Activated naive CD4-positive, alpha-beta T cell treated with anti-CD3 and anti-CD28 coated beads, Interleukin-2, amount 50 U/mL, for 24 hours (primary cell): ENCODE results near the gene SNRK.

ENCODE experiments used
- H3K27ac Mint-ChIP-seq: one replicate; pipeline ENCODE4 v1.8.0; 2021; ENCODE audit warnings: mild to moderate bottlenecking, mixed read lengths
- H3K27me3 Mint-ChIP-seq: one replicate; pipeline ENCODE4 v1.8.0; 2021; ENCODE audit warnings: mixed read lengths
- H3K36me3 Mint-ChIP-seq: one replicate; pipeline ENCODE4 v1.8.0; 2021; ENCODE audit warnings: mixed read lengths
- H3K4me1 Mint-ChIP-seq: one replicate; pipeline ENCODE4 v1.8.0; 2021; ENCODE audit warnings: mixed read lengths
- H3K4me3 Mint-ChIP-seq: one replicate; pipeline ENCODE4 v1.8.0; 2021; ENCODE audit warnings: mild to moderate bottlenecking, mixed read lengths
- H3K9me3 Mint-ChIP-seq: one replicate; pipeline ENCODE4 v1.8.0; 2021; ENCODE audit warnings: mixed read lengths

SNRK gene

GRCh38 chr3:43257850-43258249, 28.5 kb upstream of the SNRK start:
- Mint-ChIP-seq H3K4me1 (peaks cover 30% of the 10 kb centered on the region), H3K27me3 (no peaks in the 10 kb centered on the region), H3K27ac (no peak overlapping the region), H3K4me3 (no peak overlapping the region), H3K36me3 (no peaks in the 10 kb centered on the region), H3K9me3 (no peaks in the 10 kb centered on the region)

DNA sequence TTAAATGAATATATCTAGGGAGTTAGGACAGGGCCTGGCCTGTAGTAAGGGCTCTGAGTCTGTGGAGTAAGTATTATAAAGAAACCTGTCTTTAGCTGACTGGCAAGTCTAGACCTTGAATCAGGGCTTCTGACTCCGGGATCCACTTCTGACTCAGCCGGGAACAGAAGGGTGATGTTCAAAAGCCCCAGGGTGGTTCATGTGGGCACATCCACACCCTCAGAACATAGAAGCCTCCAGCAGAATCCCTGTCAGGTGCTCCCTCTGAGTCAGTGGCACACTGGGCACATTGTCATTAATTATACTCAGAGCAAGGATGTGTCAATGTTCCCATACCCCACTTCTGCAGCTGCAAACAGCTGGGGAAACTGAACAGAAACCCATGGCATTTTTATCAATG, 26.7 kb upstream of the SNRK start:
- H3K27me3 Mint-ChIP-seq, result no peaks in the 10 kb centered on the region
- no peak overlapping the region for H3K4me3 Mint-ChIP-seq
- peaks cover 30% of the 10 kb centered on the region for H3K4me1 Mint-ChIP-seq
- H3K36me3 Mint-ChIP-seq, result no peaks in the 10 kb centered on the region
- no peak overlapping the region for H3K27ac Mint-ChIP-seq
- no peaks in the 10 kb centered on the region for H3K9me3 Mint-ChIP-seq

DNA sequence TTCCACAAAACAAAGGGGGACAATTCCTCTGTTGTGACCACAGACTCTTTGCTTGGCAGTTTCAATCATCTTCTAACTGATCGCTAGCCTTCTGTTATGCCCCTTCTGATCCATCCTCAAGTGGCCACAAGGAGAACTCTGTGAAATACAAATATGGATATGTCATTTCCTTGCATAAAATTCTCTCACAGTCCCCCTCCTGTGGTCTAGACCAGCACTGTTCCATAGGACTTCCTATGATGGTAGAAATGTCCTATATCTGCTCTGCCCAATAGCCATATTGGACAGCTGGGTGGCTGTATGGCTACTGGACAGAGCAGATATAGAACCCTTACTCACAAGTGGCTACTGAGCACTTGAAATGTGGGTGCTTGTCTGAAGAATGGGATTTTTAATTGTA, 25.9 kb upstream of the SNRK start:
- Mint-ChIP-seq H3K4me1 (peaks cover 29% of the 10 kb centered on the region), H3K4me3 (no peak overlapping the region), H3K27me3 (no peaks in the 10 kb centered on the region), H3K27ac (no peak overlapping the region), H3K9me3 (no peaks in the 10 kb centered on the region), H3K36me3 (no peaks in the 10 kb centered on the region)

DNA sequence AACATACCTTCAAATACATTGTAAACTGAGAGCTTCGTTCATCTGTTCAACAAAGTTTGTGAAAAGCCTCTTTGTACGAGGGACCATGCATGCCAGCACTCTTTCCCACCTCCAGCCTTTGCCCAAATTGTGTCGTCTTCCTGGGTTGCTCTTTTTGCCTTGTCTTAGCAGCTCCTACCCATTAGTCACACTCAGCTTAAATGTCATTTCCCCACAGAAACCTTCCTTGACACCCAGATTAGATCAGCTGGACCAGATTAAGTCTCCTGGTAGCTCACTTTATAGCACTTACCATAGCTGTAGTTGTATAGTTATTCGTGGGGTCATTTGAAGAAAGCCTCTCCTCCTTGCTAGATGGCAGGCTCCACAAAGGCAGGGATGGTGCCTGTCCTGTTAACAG, 24.1 kb upstream of the SNRK start:
- Mint-ChIP-seq H3K36me3 (no peaks in the 10 kb centered on the region), H3K4me1 (peaks cover 12% of the 10 kb centered on the region), H3K4me3 (no peak overlapping the region), H3K27me3 (no peaks in the 10 kb centered on the region), H3K27ac (no peak overlapping the region), H3K9me3 (no peaks in the 10 kb centered on the region)

DNA sequence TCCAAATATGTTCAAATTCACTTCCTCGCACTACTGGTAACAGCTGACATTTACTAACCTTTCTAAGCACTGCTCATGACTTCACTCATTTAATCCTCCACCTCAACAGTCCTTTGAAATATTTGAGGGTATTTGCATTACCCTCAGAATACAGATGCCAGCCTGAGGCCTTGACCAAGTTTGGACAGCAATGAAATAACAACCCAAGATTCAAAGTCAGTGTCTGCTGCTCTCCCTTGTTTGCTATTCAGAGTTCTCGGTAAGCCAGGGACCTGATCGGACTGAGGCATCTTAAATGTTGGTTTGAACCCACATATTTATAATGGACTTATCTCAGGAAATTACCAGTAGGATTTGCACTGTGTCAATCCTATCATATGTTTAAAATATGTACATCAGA, 19.9 kb upstream of the SNRK start:
- no peaks in the 10 kb centered on the region for H3K9me3 Mint-ChIP-seq
- H3K27ac Mint-ChIP-seq, result no peak overlapping the region
- no peak overlapping the region for H3K4me3 Mint-ChIP-seq
- no peaks in the 10 kb centered on the region for H3K36me3 Mint-ChIP-seq
- no peaks in the 10 kb centered on the region for H3K4me1 Mint-ChIP-seq
- no peaks in the 10 kb centered on the region for H3K27me3 Mint-ChIP-seq

DNA sequence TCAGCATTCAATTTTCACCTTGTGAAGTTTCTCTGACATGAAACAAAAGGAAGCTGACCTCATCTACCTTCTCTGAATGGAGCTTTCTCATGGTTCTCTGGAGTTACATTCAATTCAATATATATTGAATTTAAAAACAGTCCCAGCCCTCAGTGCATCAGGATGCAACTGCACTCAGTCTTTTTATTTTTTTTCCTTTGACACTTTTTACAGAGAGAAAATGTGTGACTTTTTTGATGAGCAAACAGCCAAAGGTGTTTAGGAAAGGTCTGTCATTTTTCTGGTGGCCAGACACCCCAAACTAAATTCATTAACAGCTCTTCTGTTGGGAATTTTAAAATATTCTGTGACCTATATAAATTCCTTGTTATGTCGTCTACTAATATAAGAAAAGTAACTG, 19.3 kb upstream of the SNRK start:
- Mint-ChIP-seq H3K27ac (no peak overlapping the region), H3K36me3 (no peaks in the 10 kb centered on the region), H3K9me3 (no peaks in the 10 kb centered on the region), H3K4me3 (no peak overlapping the region), H3K4me1 (no peaks in the 10 kb centered on the region), H3K27me3 (no peaks in the 10 kb centered on the region)

DNA sequence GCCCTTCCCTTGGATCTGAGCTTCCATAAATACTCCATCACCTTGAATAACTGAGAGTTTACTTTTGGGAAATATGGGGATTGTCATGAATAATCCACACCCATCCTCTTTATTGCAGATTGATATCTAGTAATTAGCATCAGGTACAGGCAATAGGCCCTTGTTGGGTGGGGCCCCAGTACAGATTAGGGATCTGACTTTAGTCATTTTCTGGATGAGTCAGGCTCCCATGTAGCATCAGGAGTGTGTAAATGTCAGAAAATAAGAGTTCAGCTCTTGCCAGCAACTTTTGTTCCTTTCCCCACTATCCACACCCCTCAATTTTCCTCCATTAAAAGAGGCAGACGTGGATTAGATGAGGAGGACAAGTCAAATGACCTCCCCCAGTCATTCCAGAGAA, 17.7 kb upstream of the SNRK start:
- no peaks in the 10 kb centered on the region for H3K4me1 Mint-ChIP-seq
- no peak overlapping the region for H3K27ac Mint-ChIP-seq
- H3K27me3 Mint-ChIP-seq, result no peaks in the 10 kb centered on the region
- H3K36me3 Mint-ChIP-seq, result no peaks in the 10 kb centered on the region
- H3K4me3 Mint-ChIP-seq, result no peak overlapping the region
- no peaks in the 10 kb centered on the region for H3K9me3 Mint-ChIP-seq

DNA sequence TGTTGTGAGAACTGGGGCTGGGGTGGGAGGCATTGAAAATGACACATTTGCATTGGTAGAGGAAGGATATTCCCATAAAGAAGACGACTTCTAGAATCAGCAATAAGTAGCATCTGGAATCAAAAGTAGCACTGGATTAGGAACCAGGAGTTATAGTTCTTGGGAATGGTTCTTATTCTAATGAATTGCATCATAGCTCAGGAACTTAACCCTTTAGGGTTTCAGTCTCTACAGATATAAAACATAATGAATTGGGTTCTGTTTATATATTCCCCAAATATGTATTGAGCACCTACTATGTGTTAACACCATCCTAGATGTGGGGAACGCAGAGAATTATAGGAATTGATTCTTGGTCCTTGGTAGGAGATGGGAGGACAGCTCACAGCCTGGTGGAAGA, 16.3 kb upstream of the SNRK start:
- no peak overlapping the region for H3K27ac Mint-ChIP-seq
- no peaks in the 10 kb centered on the region for H3K36me3 Mint-ChIP-seq
- H3K9me3 Mint-ChIP-seq, result no peaks in the 10 kb centered on the region
- no peak overlapping the region for H3K4me3 Mint-ChIP-seq
- H3K27me3 Mint-ChIP-seq, result no peaks in the 10 kb centered on the region
- no peaks in the 10 kb centered on the region for H3K4me1 Mint-ChIP-seq

DNA sequence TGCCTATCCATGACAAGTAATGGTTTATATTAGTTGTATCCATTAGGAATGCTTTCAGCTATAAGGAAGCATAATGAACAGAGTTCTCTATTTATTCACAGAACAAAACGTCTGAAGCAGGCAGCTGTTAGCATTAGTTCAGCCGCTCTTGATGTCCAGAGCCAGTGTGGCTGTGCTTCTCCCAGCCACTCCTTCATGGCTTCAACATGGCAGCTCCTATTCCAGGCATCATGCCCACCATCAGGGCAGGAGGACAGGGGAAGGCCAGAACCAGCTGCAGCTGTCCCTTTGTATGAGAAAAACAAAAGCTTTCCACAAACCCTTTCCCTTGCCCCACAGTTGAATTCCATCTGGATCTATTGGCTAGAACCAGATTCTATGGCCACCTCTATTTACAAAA, 12.9 kb upstream of the SNRK start:
- Mint-ChIP-seq H3K9me3 (no peaks in the 10 kb centered on the region), H3K27ac (no peak overlapping the region), H3K4me3 (no peak overlapping the region), H3K27me3 (no peaks in the 10 kb centered on the region), H3K36me3 (no peaks in the 10 kb centered on the region), H3K4me1 (peaks cover 6% of the 10 kb centered on the region)

DNA sequence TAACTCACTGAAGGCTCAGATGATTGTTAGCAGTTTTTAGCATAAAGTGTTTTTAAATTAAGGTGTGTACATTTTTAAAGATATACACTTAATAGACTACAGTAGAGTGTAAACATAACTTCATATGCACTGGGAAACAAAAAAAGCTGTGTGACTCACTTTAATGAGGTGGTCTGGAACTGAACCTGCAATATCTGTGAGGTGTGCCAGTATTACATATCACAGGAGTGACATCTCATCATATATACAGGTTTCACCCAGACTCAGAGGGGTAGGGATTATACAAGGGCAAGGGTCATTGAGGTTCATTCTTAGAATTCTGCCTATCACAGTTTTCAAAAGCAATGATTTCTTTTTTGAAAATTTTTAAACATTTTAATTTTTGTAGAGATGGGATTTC, 7.3 kb upstream of the SNRK start:
- Mint-ChIP-seq H3K27me3 (no peaks in the 10 kb centered on the region), H3K9me3 (no peaks in the 10 kb centered on the region), H3K4me1 (peaks cover 6% of the 10 kb centered on the region), H3K36me3 (no peaks in the 10 kb centered on the region), H3K27ac (no peak overlapping the region), H3K4me3 (no peak overlapping the region)

- H3K4me1 Mint-ChIP-seq, result peaks cover 6% of the 10 kb centered on the region
- no peak overlapping the region for H3K4me3 Mint-ChIP-seq
- H3K9me3 Mint-ChIP-seq, result no peaks in the 10 kb centered on the region
- H3K36me3 Mint-ChIP-seq, result no peaks in the 10 kb centered on the region
- no peaks in the 10 kb centered on the region for H3K27me3 Mint-ChIP-seq
- no peak overlapping the region for H3K27ac Mint-ChIP-seq
These were observed 6.8 kb upstream of the SNRK start for GRCh38 chr3:43279532-43279931.

DNA sequence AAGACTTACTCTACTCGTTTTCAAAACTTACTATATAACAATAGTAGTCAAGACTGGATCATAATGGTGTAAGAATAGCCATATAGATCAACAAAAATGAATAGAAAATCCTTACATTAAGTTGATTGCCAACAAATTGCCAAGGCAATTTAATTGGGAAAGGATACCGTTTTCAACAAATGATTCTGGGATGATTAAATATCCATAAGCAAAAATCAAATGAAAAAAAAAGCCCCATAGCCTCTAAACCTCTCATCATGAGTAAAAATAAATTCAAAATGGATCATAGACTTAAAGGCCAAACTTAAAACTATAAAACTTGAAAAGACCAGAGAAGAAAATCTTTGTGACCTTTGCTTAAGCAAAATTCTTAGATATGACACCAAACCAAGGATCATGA, 5.3 kb upstream of the SNRK start:
- Mint-ChIP-seq H3K9me3 (no peaks in the 10 kb centered on the region), H3K27me3 (no peaks in the 10 kb centered on the region), H3K36me3 (no peaks in the 10 kb centered on the region), H3K27ac (no peak overlapping the region), H3K4me1 (peaks cover 10% of the 10 kb centered on the region), H3K4me3 (no peak overlapping the region)

- H3K27me3 Mint-ChIP-seq, result no peaks in the 10 kb centered on the region
- H3K4me3 Mint-ChIP-seq, result no peak overlapping the region
- H3K4me1 Mint-ChIP-seq, result peaks cover 14% of the 10 kb centered on the region
- peak overlapping the region; percentile 42 for H3K27ac Mint-ChIP-seq
- H3K9me3 Mint-ChIP-seq, result no peaks in the 10 kb centered on the region
- H3K36me3 Mint-ChIP-seq, result peaks cover 4% of the 10 kb centered on the region
These were observed 2.2 kb upstream of the SNRK start for GRCh38 chr3:43284171-43284570.

- peaks cover 29% of the 10 kb centered on the region for H3K4me1 Mint-ChIP-seq
- peak overlapping the region; percentile 48 for H3K27ac Mint-ChIP-seq
- H3K9me3 Mint-ChIP-seq, result no peaks in the 10 kb centered on the region
- peaks cover 8% of the 10 kb centered on the region for H3K36me3 Mint-ChIP-seq
- H3K4me3 Mint-ChIP-seq, result peak overlapping the region; percentile 95
- no peaks in the 10 kb centered on the region for H3K27me3 Mint-ChIP-seq
These were observed 696 bp upstream of the SNRK start for GRCh38 chr3:43285644-43286043.

GRCh38 chr3:43286841-43287499, 630 bp downstream of the SNRK start:
- H3K27me3 Mint-ChIP-seq, result no peaks in the 10 kb centered on the region
- H3K27ac Mint-ChIP-seq, result peak overlapping the region; percentile 83
- H3K9me3 Mint-ChIP-seq, result no peaks in the 10 kb centered on the region
- peaks cover 8% of the 10 kb centered on the region for H3K36me3 Mint-ChIP-seq
- H3K4me3 Mint-ChIP-seq, result peak overlapping the region; percentile 89
- H3K4me1 Mint-ChIP-seq, result peaks cover 42% of the 10 kb centered on the region

DNA sequence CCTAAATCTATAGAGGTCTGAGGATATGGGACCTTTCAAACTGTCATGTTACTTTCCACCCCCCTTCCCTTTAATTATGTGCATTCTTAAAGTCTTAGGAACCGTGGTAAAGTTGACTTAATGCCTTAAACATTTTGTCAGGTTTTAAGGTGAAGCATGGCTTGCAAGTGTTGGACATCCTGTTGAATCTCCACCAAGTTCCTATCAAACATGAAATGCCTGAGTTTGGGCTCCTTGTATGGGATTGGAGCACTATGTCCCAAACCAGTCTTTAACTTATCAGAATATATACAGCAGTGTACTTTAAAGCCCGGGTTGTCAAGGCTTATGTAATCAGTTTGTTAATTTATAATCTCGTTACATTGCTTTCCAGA, 1.1 kb downstream of the SNRK start:
- Mint-ChIP-seq H3K9me3 (no peaks in the 10 kb centered on the region), H3K4me3 (peak overlapping the region; percentile 89), H3K36me3 (peaks cover 8% of the 10 kb centered on the region), H3K4me1 (peaks cover 48% of the 10 kb centered on the region), H3K27ac (peak overlapping the region; percentile 83), H3K27me3 (no peaks in the 10 kb centered on the region)

GRCh38 chr3:43288366-43288765, 2.0 kb downstream of the SNRK start:
- Mint-ChIP-seq H3K4me1 (peaks cover 56% of the 10 kb centered on the region), H3K36me3 (peaks cover 8% of the 10 kb centered on the region)

More at GRCh38 chr3:43288366-43288765, 2.0 kb downstream of the SNRK start:
- Mint-ChIP-seq H3K27ac (peak overlapping the region; percentile 99), H3K27me3 (no peaks in the 10 kb centered on the region), H3K9me3 (no peaks in the 10 kb centered on the region), H3K4me3 (peak overlapping the region; percentile 89)
